AG09309 (cell line): Measurements from ENCODE around the gene TMEM167B.

ENCODE experiments used
- DNase-seq: peaks from one replicate; pipeline ENCODE4 v3.0.0-alpha.2; 2010; ENCODE audit warnings: low read depth
- H3K4me3 ChIP-seq: 2 replicates; pipeline ENCODE4 v1.5.1; 2011; ENCODE audit warnings: mild to moderate bottlenecking, low read depth, low read length, moderate library complexity; ENCODE audit not compliant: control insufficient read depth
- TF ChIP-seq, protein P1 (sequence below): IDR thresholded peaks from 2 replicates; pipeline ENCODE4 v1.5.1; 2011; ENCODE audit warnings: mild to moderate bottlenecking, low read depth, low read length, inconsistent platforms; ENCODE audit not compliant: insufficient read depth, control insufficient read depth; ENCODE audit errors: missing control alignments

Gene TMEM167B

DNA sequence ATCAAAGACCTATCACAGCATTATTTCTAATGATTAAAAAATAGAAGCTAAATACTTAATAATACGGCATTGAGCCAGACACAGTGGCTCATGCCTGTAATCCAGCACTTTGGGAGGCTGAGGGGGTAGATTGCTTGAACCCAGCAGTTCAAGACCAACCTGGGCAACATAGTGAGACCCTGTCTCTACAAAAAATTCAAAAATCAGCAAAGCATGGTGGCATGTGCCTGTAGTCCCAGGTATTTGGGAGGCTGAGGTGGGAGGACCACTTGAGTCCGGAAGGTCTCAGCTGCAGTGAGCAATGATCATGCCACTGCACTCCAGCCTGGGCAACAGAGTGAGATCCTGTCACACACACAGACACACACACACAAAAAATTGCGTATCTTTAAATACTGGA lies 25.4 kb upstream of the TMEM167B start:
- TF ChIP-seq, protein P1, sequence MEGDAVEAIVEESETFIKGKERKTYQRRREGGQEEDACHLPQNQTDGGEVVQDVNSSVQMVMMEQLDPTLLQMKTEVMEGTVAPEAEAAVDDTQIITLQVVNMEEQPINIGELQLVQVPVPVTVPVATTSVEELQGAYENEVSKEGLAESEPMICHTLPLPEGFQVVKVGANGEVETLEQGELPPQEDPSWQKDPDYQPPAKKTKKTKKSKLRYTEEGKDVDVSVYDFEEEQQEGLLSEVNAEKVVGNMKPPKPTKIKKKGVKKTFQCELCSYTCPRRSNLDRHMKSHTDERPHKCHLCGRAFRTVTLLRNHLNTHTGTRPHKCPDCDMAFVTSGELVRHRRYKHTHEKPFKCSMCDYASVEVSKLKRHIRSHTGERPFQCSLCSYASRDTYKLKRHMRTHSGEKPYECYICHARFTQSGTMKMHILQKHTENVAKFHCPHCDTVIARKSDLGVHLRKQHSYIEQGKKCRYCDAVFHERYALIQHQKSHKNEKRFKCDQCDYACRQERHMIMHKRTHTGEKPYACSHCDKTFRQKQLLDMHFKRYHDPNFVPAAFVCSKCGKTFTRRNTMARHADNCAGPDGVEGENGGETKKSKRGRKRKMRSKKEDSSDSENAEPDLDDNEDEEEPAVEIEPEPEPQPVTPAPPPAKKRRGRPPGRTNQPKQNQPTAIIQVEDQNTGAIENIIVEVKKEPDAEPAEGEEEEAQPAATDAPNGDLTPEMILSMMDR = no peak
- DNase-seq = no peak

DNA sequence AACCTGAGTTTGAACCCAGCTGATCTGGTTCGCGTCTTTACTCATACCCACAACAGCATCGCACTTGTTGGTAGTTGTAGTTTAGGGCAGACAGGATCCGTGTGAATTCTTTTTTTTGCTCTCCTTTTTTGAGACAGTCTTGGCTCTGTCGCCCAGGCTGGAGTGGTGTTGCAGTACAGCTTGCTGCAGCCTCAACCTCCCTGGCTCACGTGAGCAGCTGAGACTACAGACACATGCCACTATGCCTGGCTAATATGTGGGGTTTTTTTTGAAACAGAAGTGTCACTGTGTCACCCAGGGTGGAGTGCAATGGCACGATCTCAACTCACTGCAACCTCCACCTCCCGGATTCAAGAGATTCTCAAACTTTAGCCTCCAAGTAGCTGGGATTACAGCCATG lies 22.7 kb upstream of the TMEM167B start:
- TF ChIP-seq, protein P1 = no peak
- DNase-seq = no peak
- H3K4me3 ChIP-seq = no peak overlapping the region

More for the DNA sequence above, 25.4 kb upstream of the TMEM167B start:
- no peak overlapping the region for H3K4me3 ChIP-seq

DNA sequence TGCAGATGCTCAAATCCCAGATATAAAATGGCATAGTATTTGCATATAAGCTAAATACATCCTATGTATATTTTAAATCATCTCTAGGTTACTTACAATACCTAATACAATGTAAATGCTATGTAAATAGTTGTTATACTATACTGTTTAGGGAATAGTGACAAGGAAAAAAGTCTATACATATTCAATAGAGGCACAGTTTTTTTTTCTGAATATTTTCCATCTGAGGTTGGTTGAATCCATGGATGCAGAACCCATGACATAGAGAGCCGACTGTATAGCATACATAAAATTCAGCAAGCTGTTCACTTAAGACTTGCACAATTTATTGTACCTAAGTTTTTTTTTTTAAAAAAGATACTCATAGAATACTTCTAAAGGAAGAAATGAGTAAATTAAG lies 21.3 kb upstream of the TMEM167B start:
- DNase-seq = no peak
- no peak overlapping the region for H3K4me3 ChIP-seq
- TF ChIP-seq, protein P1 = no peak

DNA sequence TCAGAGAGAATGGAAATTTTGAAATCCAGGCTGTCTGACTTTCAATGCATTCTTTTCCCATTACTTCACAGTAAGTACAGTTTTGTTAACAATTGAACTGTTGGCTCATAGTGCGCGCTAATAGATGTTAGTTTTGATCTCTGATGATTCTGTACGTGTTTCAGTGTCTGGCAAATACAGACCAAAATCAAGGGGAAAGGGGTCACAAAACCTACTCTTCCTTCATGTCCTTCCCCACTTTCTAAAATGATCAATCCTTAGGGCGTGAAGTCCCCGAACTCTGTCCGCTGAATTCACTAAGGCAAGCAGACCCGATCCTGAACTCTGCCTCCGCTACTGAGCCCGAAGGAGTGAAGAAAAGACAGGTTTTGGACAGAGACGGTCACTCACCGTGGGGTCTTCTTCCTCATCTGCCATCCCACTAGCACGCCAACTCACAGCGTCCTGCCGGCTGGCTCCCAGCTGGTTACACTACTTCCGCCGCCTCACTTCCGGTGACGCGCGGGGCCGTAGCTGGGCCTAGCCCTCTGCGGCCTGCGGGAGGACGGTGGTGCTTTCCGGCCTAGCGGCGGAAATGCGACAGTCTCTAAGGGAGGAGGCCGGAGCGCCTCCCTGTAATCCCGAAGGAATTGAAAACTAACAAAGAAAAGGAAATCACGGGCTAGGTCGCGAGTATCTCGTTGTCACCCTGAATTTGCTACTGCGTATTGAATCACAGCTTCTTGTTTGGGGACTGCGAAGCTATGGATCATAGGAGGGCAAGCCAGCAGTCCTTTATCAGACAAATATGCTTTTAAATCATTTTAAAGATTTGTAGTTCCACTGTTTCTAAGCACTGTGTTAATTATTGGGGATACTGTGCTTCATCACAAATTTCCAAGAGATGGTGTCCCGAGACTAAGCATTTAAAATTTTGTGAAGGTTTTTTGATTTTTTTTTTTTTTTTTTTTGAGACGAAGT lies 14.8 kb upstream of the TMEM167B start, which contains the start of gene TAF13:
TAF13 (minus strand) TSS at position 473 of the 960 bp plus-strand sequence; CDS start at position 417, 56 bp downstream.
- DNase-seq = peak; percentile 81
- H3K4me3 ChIP-seq = peak within 1 kb of the TSS; percentile 56
- TF ChIP-seq, protein P1 = peak; percentile 31

DNA sequence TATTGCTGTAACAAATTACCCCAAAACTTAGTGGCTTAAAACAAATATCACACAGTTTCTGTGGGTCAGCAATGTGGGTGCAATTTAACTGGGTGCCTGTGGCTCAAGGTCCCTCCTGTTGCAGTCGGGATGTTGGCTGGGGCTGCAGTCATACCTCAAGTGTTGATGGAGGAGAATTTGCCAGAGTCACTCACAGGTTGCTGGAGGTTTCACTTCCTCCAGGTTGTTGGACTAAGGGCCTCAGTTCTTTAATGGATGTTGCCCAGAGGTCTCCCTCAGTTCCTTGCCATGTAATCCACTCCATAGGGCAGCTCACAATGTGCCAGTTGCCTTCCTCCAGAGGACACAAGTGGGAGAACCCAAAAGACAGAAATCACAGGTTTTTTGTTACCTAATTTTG lies 12.2 kb upstream of the TMEM167B start:
- DNase-seq = no peak
- TF ChIP-seq, protein P1 = no peak

DNA sequence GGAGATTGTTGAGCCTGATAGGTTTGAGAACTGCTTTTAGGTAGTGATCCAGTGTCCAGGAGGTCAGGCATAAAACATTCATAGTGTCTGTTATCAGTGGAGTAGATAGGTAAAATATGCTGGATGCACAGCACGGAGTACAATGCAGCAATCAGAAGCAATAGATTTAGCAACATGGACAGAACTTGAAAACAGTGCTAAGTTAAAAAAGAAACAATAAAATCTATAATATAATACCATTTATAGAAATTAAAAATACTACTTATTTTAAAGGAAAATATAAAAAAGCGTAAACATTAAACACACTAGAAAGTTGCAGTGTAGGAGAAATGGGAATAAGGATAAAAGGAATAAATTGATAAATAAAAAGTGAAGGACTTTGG lies 11.3 kb upstream of the TMEM167B start:
- H3K4me3 ChIP-seq = no peak overlapping the region
- DNase-seq = no peak
- TF ChIP-seq, protein P1 = no peak

More for the DNA sequence above, 12.2 kb upstream of the TMEM167B start:
- H3K4me3 ChIP-seq = no peak overlapping the region
